Measurements from ENCODE around the gene TSPAN4. TPM values are rescaled to one million over a fixed set of nuclear protein-coding genes. Genes with fewer than 3 reads are reported as not detected.

The TSPAN4 gene
- total and polyA plus RNA-seq, 4 donors, result 16.5 to 38.1 (median 30.4) TPM

DNA sequence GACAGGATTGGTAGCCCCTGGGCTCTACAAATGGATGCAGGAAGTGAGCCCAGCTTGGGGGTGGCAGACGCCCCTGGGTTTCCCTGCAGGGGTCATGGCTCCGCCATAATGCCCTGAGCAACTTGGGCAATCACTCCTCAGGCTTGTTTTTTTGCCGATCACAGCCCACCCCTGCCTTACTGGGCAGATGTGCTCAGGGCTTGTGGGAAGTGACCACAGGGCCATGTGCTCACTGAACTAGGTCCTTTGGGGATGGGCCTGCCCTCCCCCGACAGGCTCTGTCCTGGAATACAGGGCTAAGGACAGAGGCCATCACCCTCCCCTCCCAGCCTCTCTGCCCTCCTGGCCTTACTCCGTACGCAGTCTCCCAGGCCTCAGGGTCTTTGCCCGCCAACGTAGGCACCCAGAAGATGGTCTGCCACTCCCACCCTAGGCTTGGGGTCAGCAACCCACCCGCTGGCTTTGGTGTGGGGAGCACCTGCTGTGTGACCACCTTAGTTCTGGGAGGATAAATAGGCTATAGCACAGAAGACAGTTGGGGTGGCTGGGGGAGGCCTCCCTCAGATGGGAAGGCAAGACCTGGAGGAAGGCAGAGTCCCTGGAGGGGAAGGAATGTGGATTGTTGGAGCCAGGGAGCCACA, 29.1 kb upstream of the TSPAN4 start:
- 91% methylated on average over 9 of the region's 9 CpGs for WGBS
- Histone ChIP-seq H3K27me3 (ENCODE audit: control insufficient read depth in 4 of 4, insufficient read depth in 4 of 4, low read length in 3 of 4) (no peaks in the 10 kb centered on the region), H3K4me1 (ENCODE audit: control insufficient read depth in 4 of 4, insufficient read depth in 4 of 4, low read length in 3 of 4) (peaks cover 0 to 26% (median 16%) of the 10 kb centered on the region in 4 donors), H3K27ac (ENCODE audit: low read depth in 1 of 2, low read length in 2 of 2) (no peak overlapping the region), H3K9ac (ENCODE audit: low read depth in 1 of 2, low read length in 2 of 2) (no peak overlapping the region), H3K4me3 (ENCODE audit: low read depth in 1 of 3, low read length in 3 of 3) (no peak overlapping the region), H3K36me3 (ENCODE audit: control insufficient read depth in 4 of 4, insufficient read depth in 3 of 4, low read depth in 1 of 4, low read length in 3 of 4) (peaks cover 5 to 23% (median 19%) of the 10 kb centered on the region in 4 donors), H3K9me3 (ENCODE audit: control insufficient read depth in 4 of 4, low read length in 3 of 4) (no peaks in the 10 kb centered on the region)
- DNase-seq (ENCODE audit: low spot score), result no peak
- TF ChIP-seq, protein P1, sequence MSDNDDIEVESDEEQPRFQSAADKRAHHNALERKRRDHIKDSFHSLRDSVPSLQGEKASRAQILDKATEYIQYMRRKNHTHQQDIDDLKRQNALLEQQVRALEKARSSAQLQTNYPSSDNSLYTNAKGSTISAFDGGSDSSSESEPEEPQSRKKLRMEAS (IDR thresholded peaks at IDR 0.05), result no peak
- TF ChIP-seq RAD21 (IDR thresholded peaks at IDR 0.05), result no peak
- TF ChIP-seq JUND (IDR thresholded peaks at IDR 0.05), result no peak
- TF ChIP-seq FOXA1 (IDR thresholded peaks at IDR 0.05), result no peak
- TF ChIP-seq FOXA2 (IDR thresholded peaks at IDR 0.05), result no peak

DNA sequence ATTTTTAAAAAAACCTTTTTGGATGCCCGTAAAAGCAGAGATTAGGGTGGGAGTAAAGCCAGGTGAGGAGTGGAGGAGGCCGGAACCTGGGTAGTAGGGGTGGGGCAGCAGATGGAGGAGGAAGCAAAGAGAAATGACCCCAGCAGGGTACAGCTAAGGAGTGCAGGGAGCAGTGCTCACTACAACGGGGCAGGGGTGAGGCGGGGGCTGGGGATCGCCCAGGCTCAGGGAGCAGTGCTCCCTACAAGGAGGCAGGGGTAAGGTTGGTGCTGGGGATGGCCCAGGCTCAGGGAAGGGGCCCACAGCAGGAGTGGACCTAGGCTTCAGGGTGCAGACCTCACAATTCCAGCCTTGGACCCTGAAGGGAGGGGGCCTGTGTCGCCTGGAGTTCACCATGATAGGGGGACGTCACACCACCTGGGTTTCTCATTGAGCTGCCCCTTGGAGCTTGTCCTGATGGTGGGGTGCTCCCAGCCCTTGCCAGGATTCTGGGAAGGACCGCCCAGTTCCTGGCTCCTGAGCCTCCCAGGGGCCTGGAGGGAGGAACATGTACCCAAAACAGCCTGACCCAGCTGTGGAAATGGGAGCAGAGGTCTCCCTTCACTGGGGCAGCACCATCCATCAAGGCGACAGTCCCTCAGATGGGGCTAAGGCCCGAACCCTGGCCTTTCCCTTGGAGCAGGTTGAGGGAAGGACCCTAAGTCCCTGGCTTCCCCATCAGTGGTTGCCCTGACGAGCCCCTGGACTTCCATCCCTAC, 26.8 kb upstream of the TSPAN4 start:
- no peaks in the 10 kb centered on the region for H3K9me3 ChIP-seq (ENCODE audit: control insufficient read depth in 4 of 4, low read length in 3 of 4)
- H3K4me1 ChIP-seq (ENCODE audit: control insufficient read depth in 4 of 4, insufficient read depth in 4 of 4, low read length in 3 of 4), result peaks cover 4 to 27% (median 19%) of the 10 kb centered on the region in 4 donors
- 91% methylated on average over 11 of the region's 11 CpGs for WGBS
- H3K9ac ChIP-seq (ENCODE audit: low read depth in 1 of 2, low read length in 2 of 2), result no peak overlapping the region
- H3K36me3 ChIP-seq (ENCODE audit: control insufficient read depth in 4 of 4, insufficient read depth in 3 of 4, low read depth in 1 of 4, low read length in 3 of 4), result peaks cover 5 to 23% (median 19%) of the 10 kb centered on the region in 4 donors
- H3K4me3 ChIP-seq (ENCODE audit: low read depth in 1 of 3, low read length in 3 of 3), result no peak overlapping the region
- DNase-seq (ENCODE audit: low spot score), result no peak
- H3K27me3 ChIP-seq (ENCODE audit: control insufficient read depth in 4 of 4, insufficient read depth in 4 of 4, low read length in 3 of 4), result no peaks in the 10 kb centered on the region
- H3K27ac ChIP-seq (ENCODE audit: low read depth in 1 of 2, low read length in 2 of 2), result no peak overlapping the region
- TF ChIP-seq FOXA1 (IDR thresholded peaks at IDR 0.05) (no peak), NR2F2 (IDR thresholded peaks at IDR 0.05) (no peak), YY1 (IDR thresholded peaks at IDR 0.05) (no peak), HNF4A (conservative IDR thresholded peaks at IDR 0.05) (no peak), GABPA (IDR thresholded peaks at IDR 0.05 in 1 of 2, conservative IDR thresholded peaks at IDR 0.05 in 1 of 2) (no peak), FOXA2 (IDR thresholded peaks at IDR 0.05) (no peak), RAD21 (IDR thresholded peaks at IDR 0.05) (no peak), JUND (IDR thresholded peaks at IDR 0.05) (no peak), SP1 (IDR thresholded peaks at IDR 0.05) (no peak), TAF1 (conservative IDR thresholded peaks at IDR 0.05) (no peak)
- TF ChIP-seq, protein P2, sequence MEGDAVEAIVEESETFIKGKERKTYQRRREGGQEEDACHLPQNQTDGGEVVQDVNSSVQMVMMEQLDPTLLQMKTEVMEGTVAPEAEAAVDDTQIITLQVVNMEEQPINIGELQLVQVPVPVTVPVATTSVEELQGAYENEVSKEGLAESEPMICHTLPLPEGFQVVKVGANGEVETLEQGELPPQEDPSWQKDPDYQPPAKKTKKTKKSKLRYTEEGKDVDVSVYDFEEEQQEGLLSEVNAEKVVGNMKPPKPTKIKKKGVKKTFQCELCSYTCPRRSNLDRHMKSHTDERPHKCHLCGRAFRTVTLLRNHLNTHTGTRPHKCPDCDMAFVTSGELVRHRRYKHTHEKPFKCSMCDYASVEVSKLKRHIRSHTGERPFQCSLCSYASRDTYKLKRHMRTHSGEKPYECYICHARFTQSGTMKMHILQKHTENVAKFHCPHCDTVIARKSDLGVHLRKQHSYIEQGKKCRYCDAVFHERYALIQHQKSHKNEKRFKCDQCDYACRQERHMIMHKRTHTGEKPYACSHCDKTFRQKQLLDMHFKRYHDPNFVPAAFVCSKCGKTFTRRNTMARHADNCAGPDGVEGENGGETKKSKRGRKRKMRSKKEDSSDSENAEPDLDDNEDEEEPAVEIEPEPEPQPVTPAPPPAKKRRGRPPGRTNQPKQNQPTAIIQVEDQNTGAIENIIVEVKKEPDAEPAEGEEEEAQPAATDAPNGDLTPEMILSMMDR (IDR thresholded peaks at IDR 0.05; ENCODE audit: low read depth, low read length, missing input control), result no peak
- TF ChIP-seq, protein P3, sequence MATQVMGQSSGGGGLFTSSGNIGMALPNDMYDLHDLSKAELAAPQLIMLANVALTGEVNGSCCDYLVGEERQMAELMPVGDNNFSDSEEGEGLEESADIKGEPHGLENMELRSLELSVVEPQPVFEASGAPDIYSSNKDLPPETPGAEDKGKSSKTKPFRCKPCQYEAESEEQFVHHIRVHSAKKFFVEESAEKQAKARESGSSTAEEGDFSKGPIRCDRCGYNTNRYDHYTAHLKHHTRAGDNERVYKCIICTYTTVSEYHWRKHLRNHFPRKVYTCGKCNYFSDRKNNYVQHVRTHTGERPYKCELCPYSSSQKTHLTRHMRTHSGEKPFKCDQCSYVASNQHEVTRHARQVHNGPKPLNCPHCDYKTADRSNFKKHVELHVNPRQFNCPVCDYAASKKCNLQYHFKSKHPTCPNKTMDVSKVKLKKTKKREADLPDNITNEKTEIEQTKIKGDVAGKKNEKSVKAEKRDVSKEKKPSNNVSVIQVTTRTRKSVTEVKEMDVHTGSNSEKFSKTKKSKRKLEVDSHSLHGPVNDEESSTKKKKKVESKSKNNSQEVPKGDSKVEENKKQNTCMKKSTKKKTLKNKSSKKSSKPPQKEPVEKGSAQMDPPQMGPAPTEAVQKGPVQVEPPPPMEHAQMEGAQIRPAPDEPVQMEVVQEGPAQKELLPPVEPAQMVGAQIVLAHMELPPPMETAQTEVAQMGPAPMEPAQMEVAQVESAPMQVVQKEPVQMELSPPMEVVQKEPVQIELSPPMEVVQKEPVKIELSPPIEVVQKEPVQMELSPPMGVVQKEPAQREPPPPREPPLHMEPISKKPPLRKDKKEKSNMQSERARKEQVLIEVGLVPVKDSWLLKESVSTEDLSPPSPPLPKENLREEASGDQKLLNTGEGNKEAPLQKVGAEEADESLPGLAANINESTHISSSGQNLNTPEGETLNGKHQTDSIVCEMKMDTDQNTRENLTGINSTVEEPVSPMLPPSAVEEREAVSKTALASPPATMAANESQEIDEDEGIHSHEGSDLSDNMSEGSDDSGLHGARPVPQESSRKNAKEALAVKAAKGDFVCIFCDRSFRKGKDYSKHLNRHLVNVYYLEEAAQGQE (IDR thresholded peaks at IDR 0.05), result no peak
- TF ChIP-seq, protein P4, sequence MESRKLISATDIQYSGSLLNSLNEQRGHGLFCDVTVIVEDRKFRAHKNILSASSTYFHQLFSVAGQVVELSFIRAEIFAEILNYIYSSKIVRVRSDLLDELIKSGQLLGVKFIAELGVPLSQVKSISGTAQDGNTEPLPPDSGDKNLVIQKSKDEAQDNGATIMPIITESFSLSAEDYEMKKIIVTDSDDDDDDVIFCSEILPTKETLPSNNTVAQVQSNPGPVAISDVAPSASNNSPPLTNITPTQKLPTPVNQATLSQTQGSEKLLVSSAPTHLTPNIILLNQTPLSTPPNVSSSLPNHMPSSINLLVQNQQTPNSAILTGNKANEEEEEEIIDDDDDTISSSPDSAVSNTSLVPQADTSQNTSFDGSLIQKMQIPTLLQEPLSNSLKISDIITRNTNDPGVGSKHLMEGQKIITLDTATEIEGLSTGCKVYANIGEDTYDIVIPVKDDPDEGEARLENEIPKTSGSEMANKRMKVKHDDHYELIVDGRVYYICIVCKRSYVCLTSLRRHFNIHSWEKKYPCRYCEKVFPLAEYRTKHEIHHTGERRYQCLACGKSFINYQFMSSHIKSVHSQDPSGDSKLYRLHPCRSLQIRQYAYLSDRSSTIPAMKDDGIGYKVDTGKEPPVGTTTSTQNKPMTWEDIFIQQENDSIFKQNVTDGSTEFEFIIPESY (IDR thresholded peaks at IDR 0.05), result no peak
- TF ChIP-seq, protein P5, sequence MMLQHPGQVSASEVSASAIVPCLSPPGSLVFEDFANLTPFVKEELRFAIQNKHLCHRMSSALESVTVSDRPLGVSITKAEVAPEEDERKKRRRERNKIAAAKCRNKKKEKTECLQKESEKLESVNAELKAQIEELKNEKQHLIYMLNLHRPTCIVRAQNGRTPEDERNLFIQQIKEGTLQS (IDR thresholded peaks at IDR 0.05), result no peak
- TF ChIP-seq, protein P1 (IDR thresholded peaks at IDR 0.05), result no peak
